Left lobe of liver (tissue), 2 donors: ENCODE data around the gene CYB561D2. TPM values are rescaled to one million over a fixed set of nuclear protein-coding genes. Genes with fewer than 3 reads are reported as not detected.

ENCODE experiments used
- ATAC-seq: fragments of 200-7000 bp; cut with Tn5 transposase; one replicate; pipeline ENCODE4 v1.9.1; 2020; ENCODE audit warnings: mild to moderate bottlenecking, moderate library complexity
- DNase-seq: peaks from one replicate; pipeline ENCODE4 v3.0.0-alpha.2; 2020; ENCODE audit warnings: low spot score
- total RNA-seq: library from RNA; stranded (reverse); gene quantifications from one replicate; pipeline ENCODE4 v1.2.1, GENCODE V29; 2021
- donor health status: DM: no; HTN: no; CAD: no; lungs with moderate emphysema.
- donor health status: DM: no; HTN: yes; CAD: no.

Gene CYB561D2
- total RNA-seq, 1 donor from 2014 or later = 17.9 TPM

- no peak for ATAC-seq
Measured at GRCh38 chr3:50323092-50323600, 27.5 kb upstream of the CYB561D2 start.

GRCh38 chr3:50323614-50324199, 27.0 kb upstream of the CYB561D2 start:
- ATAC-seq = no peak
- no peak for DNase-seq

More at GRCh38 chr3:50323092-50323600, 27.5 kb upstream of the CYB561D2 start:
- no peak for DNase-seq

GRCh38 chr3:50324351-50325112, 26.1 kb upstream of the CYB561D2 start:
- ATAC-seq (peak; percentile 34), DNase-seq (peak; percentile 78)

GRCh38 chr3:50325113-50325480, 25.6 kb upstream of the CYB561D2 start:
- no peak for ATAC-seq
- DNase-seq = no peak

- ATAC-seq (no peak), DNase-seq (no peak)
Measured at GRCh38 chr3:50325497-50326181, 25.0 kb upstream of the CYB561D2 start.

GRCh38 chr3:50326182-50326541, 24.5 kb upstream of the CYB561D2 start:
- DNase-seq = no peak
- no peak for ATAC-seq

- DNase-seq = no peak
- ATAC-seq = no peak
Measured at GRCh38 chr3:50327129-50327528, 23.5 kb upstream of the CYB561D2 start.

- ATAC-seq (peak; percentile 86), DNase-seq (peak; percentile 97)
Measured at GRCh38 chr3:50327943-50328691, 22.5 kb upstream of the CYB561D2 start, which contains the start of gene TUSC2. Gene TUSC2 (minus strand): TSS chr3:50328223. CDS start chr3:50328099, 124 bp downstream.

- DNase-seq (no peak), ATAC-seq (no peak)
Measured at GRCh38 chr3:50330330-50330729, 20.3 kb upstream of the CYB561D2 start.

GRCh38 chr3:50331364-50331907, 19.2 kb upstream of the CYB561D2 start:
- ATAC-seq = no peak
- DNase-seq = no peak

GRCh38 chr3:50333744-50334328, 16.8 kb upstream of the CYB561D2 start:
- ATAC-seq = no peak
- DNase-seq = no peak

GRCh38 chr3:50334339-50335075, 16.2 kb upstream of the CYB561D2 start:
- DNase-seq (no peak), ATAC-seq (no peak)

GRCh38 chr3:50336452-50337174, 14.0 kb upstream of the CYB561D2 start:
- peak; percentile 0 for ATAC-seq
- DNase-seq = no peak

- peak; percentile 88 for ATAC-seq
- peak; percentile 100 for DNase-seq
Measured at GRCh38 chr3:50337175-50337861, 13.3 kb upstream of the CYB561D2 start.

GRCh38 chr3:50338965-50339364, 11.7 kb upstream of the CYB561D2 start:
- no peak for ATAC-seq
- DNase-seq = no peak

GRCh38 chr3:50339485-50340146, 11.0 kb upstream of the CYB561D2 start:
- DNase-seq (no peak), ATAC-seq (no peak)

GRCh38 chr3:50340147-50340447, 10.6 kb upstream of the CYB561D2 start:
- no peak for ATAC-seq

More at GRCh38 chr3:50340147-50340447, 10.6 kb upstream of the CYB561D2 start:
- DNase-seq = no peak
